Astrocyte of the cerebellum (primary cell): ENCODE results near the gene BBX.

Experiments used
- DNase-seq: peaks from one replicate; pipeline ENCODE4 v3.0.0-alpha.2; 2011; ENCODE audit warnings: low read depth
- H3K4me3 ChIP-seq: 2 replicates; pipeline ENCODE4 v1.5.1; 2011; ENCODE audit warnings: mild to moderate bottlenecking, low read depth, low read length, moderate library complexity
- in situ Hi-C: cut with HindIII; loops from 2 replicates; pipeline ENCODE4 v1.10.0; 2017; ENCODE audit warnings: low sequenced_read_pairs
- TF ChIP-seq, protein P1 (sequence below): IDR thresholded peaks from 2 replicates; pipeline ENCODE4 v1.5.1; 2012; ENCODE audit warnings: low read length, low read depth, moderate library complexity, mild to moderate bottlenecking; ENCODE audit errors: missing control alignments

BBX gene

DNA sequence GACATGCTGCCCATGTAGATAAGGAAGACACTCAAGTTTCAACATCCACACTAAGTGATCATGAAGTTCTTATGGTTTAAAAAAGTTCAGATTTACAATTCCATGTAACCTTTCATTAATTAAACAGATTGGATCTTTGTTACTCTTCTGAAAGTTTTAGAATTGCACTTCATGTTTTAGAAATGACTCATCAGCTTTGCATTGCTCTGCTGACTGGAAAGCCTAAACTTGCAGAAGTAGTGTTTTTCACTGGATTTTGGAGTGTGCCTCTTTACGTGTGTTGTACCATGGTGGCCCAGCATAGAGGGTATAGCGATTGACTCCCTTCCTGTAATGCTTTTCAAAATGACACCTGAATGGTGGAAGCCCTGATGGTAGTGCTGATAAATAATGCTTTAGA lies 157.9 kb downstream of the BBX start:
- DNase-seq = no peak
- TF ChIP-seq, protein P1, sequence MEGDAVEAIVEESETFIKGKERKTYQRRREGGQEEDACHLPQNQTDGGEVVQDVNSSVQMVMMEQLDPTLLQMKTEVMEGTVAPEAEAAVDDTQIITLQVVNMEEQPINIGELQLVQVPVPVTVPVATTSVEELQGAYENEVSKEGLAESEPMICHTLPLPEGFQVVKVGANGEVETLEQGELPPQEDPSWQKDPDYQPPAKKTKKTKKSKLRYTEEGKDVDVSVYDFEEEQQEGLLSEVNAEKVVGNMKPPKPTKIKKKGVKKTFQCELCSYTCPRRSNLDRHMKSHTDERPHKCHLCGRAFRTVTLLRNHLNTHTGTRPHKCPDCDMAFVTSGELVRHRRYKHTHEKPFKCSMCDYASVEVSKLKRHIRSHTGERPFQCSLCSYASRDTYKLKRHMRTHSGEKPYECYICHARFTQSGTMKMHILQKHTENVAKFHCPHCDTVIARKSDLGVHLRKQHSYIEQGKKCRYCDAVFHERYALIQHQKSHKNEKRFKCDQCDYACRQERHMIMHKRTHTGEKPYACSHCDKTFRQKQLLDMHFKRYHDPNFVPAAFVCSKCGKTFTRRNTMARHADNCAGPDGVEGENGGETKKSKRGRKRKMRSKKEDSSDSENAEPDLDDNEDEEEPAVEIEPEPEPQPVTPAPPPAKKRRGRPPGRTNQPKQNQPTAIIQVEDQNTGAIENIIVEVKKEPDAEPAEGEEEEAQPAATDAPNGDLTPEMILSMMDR = no peak
- in situ Hi-C loops = no loop called here
- H3K4me3 ChIP-seq = no peak overlapping the region

DNA sequence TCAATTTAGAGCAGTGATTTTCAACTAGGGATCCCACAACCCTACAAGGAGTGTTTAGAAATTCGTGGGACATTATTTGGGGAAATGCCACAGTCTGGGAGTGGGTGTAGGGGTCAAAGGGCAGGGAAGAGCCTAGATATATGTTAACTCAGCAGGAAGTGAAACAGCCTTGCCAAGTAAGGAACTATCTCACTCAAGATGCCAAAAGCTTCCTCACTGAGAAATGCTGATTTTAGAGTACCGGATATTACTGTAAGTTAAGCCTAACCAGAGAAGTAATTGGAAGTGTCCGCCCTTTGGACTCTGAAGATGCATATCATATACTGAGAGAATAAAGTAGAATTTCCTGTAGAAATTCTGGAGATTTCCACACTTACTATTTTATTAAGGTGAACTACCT lies 158.6 kb downstream of the BBX start:
- TF ChIP-seq, protein P1 = no peak
- in situ Hi-C loops = no loop called here
- no peak for DNase-seq
- no peak overlapping the region for H3K4me3 ChIP-seq

DNA sequence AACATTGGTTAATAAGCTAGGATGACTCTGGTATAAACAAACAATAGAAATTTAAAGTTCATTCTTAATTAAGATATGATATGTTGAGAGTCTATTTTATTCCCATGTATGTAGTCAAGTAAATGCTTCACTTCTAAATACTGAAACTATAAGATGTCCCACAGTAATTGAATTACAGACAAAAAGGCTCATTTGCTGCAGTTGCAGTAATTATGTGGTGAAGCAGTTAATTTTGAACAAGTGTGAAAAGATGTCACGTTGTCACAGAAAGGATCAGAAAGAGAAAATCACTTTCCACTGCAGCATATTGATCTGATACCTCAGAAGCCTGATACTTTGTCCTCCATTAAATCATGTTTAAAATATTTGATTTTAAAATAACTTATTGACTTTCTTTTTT lies 159.8 kb downstream of the BBX start:
- no peak for DNase-seq
- H3K4me3 ChIP-seq = no peak overlapping the region
- TF ChIP-seq, protein P1 = no peak
- in situ Hi-C loops = no loop called here

DNA sequence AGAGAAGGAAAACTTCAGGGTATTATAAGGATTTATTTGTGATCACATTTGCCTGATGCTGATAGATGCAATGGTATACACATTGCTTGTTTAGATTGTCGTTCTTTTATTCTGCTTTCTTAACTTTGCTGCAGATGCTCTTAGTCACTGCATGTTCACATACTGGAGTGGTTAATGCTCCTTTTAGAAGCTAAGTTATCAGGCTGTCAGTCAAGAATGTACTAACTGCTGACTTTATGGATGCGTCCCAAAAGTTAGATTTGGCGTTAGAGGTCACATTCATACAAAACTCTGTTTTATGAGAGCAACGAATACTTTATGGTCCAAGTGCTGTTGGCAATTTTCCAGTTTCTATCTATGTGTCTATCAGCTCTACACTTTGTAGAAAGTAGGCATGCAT lies 160.7 kb downstream of the BBX start:
- H3K4me3 ChIP-seq = no peak overlapping the region
- in situ Hi-C loops = no loop called here
- DNase-seq = no peak
- TF ChIP-seq, protein P1 = no peak

DNA sequence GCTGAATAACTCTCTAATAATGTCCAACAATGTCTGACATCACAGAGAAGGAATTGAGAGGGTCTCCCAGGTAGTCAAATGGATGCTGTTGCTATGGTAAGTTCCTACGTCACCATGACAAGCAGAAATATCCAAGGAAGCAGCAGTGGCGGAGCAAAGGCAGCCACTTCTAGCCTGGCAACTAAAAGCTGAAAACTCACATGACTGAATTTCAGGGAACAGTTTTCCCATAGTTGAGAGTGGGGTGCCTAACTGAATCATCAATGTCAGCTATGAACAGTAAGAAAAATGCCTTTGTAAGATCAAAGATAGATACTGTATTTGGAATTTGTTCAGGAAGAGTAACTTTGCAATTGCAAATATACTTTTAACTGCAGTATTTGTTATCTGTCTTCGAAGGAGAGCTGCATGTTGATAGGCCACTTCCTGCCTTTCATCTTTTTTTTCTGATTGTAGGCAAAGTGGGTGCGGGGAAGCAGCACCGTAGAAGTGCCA lies 161.7 kb downstream of the BBX start:
- DNase-seq = no peak
- TF ChIP-seq, protein P1 = no peak
- in situ Hi-C loops = no loop called here
- no peak overlapping the region for H3K4me3 ChIP-seq

DNA sequence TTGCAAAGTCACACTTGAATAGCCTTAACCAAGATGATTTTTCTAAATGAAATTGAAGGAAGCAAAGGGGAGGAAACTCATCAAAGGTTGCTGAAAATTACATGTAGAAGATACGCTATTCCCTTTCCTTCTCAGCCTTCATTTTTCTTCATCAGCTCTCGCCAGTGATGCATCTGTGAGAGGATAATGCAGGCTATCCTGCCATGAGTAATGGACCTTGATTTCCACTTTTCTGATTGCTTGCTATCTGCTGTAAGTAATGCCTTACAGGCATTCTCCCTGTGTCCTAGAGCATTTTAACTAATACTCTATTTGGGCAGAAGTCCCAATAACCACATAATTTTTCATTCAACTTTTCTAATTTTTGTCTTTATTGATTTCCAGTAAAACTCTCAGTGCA lies 162.6 kb downstream of the BBX start:
- no peak overlapping the region for H3K4me3 ChIP-seq
- in situ Hi-C loops = no loop called here
- DNase-seq = no peak
- TF ChIP-seq, protein P1 = no peak
